Measurements from ENCODE around the gene TNXB.

The TNXB gene

GRCh38 chr6:32096087-32096393 is 13.1 kb downstream of the TNXB start:
- TF ChIP-seq REST (IDR thresholded peaks at IDR 0.05; ENCODE audit: insufficient read depth in 1 of 2, low read depth in 2 of 2, low read length in 2 of 2) (no peak), POLR2AphosphoS5 (IDR thresholded peaks at IDR 0.05; ENCODE audit: low read depth, low read length) (no peak), FOXP2 (optimal IDR thresholded peaks at IDR 0.05; ENCODE audit: borderline replicate concordance, extremely low read depth, extremely low read length, insufficient read depth) (no peak), SIN3A (IDR thresholded peaks at IDR 0.05; ENCODE audit: borderline replicate concordance, insufficient read depth, low read length) (no peak), TAF1 (IDR thresholded peaks at IDR 0.05; ENCODE audit: borderline replicate concordance, insufficient read depth, low read length) (no peak)

GRCh38 chr6:32095338-32096086 is 13.6 kb downstream of the TNXB start:
- no peak for TF ChIP-seq TAF1 (IDR thresholded peaks at IDR 0.05; ENCODE audit: borderline replicate concordance, insufficient read depth, low read length)
- TF ChIP-seq POLR2AphosphoS5 (IDR thresholded peaks at IDR 0.05; ENCODE audit: low read depth, low read length) = no peak
- TF ChIP-seq FOXP2 (optimal IDR thresholded peaks at IDR 0.05; ENCODE audit: borderline replicate concordance, extremely low read depth, extremely low read length, insufficient read depth) = no peak
- TF ChIP-seq SIN3A (IDR thresholded peaks at IDR 0.05; ENCODE audit: borderline replicate concordance, insufficient read depth, low read length) = no peak
- no peak for TF ChIP-seq REST (IDR thresholded peaks at IDR 0.05; ENCODE audit: insufficient read depth in 1 of 2, low read depth in 2 of 2, low read length in 2 of 2)

GRCh38 chr6:32092760-32093497 is 16.2 kb downstream of the TNXB start:
- no peak for TF ChIP-seq SIN3A (IDR thresholded peaks at IDR 0.05; ENCODE audit: borderline replicate concordance, insufficient read depth, low read length)
- TF ChIP-seq POLR2AphosphoS5 (IDR thresholded peaks at IDR 0.05; ENCODE audit: low read depth, low read length) = no peak
- TF ChIP-seq FOXP2 (optimal IDR thresholded peaks at IDR 0.05; ENCODE audit: borderline replicate concordance, extremely low read depth, extremely low read length, insufficient read depth) = no peak
- no peak for TF ChIP-seq REST (IDR thresholded peaks at IDR 0.05; ENCODE audit: insufficient read depth in 1 of 2, low read depth in 2 of 2, low read length in 2 of 2)
- no peak for TF ChIP-seq TAF1 (IDR thresholded peaks at IDR 0.05; ENCODE audit: borderline replicate concordance, insufficient read depth, low read length)

GRCh38 chr6:32089082-32089828 is 19.9 kb downstream of the TNXB start:
- TF ChIP-seq TAF1 (IDR thresholded peaks at IDR 0.05; ENCODE audit: borderline replicate concordance, insufficient read depth, low read length) (no peak), SIN3A (IDR thresholded peaks at IDR 0.05; ENCODE audit: borderline replicate concordance, insufficient read depth, low read length) (no peak), REST (IDR thresholded peaks at IDR 0.05; ENCODE audit: insufficient read depth in 1 of 2, low read depth in 2 of 2, low read length in 2 of 2) (no peak), FOXP2 (optimal IDR thresholded peaks at IDR 0.05; ENCODE audit: borderline replicate concordance, extremely low read depth, extremely low read length, insufficient read depth) (no peak), POLR2AphosphoS5 (IDR thresholded peaks at IDR 0.05; ENCODE audit: low read depth, low read length) (no peak)
